IPS DF 4.7 (cell line): Measurements from ENCODE around the gene SPDL1.
A peak's percentile ranks its signal among the peaks of the same experiment; 100 is the strongest.

Experiments used
- DNase-seq: peaks from one replicate; pipeline ENCODE4 v3.0.0-alpha.2; 2013; ENCODE audit warnings: low spot score; ENCODE audit errors: extremely low read depth

The SPDL1 gene, protein sequence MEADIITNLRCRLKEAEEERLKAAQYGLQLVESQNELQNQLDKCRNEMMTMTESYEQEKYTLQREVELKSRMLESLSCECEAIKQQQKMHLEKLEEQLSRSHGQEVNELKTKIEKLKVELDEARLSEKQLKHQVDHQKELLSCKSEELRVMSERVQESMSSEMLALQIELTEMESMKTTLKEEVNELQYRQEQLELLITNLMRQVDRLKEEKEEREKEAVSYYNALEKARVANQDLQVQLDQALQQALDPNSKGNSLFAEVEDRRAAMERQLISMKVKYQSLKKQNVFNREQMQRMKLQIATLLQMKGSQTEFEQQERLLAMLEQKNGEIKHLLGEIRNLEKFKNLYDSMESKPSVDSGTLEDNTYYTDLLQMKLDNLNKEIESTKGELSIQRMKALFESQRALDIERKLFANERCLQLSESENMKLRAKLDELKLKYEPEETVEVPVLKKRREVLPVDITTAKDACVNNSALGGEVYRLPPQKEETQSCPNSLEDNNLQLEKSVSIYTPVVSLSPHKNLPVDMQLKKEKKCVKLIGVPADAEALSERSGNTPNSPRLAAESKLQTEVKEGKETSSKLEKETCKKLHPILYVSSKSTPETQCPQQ

DNA sequence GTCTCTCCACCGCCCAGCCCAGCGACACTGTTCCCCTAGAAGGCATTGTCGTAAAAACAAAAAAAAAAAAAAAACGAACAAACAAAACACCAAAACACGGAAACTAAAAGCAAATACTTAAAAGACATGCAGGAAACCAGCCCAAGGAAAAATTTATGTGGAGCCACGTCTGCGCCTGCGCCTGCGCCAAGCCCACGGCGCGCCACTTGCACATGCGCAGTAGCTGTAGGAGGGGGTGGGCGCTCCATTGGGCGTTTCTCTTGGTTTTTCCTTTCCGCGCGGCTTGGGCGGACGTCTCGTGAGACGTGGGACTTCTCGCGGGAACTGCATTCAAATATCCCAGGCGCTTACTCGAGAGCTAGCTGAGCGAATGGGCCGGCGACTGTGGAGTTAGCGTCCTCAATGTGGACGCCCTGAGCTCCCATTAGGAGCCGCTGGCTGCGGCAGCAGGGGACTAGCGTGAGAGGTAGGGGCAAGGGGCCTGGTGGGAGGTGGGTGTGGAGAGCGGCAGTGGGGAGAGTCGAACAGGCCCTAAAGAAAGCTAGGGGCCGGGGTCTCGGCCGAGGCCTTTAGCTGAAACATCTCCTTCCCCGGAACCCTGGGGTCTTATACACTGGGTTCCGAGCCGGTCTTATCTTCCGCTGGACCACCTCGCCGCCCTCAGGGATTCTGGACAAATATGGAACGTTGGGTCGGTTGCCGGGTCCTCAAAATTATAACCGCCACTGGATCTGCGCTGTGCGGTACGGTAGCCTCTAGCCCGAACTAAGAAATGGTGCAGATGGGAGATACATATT lies at the start of gene SPDL1:
TSS of gene SPDL1 (plus strand) at position 350 of the 797 bp plus-strand sequence. CDS start 4,644 bp downstream, outside the sequence.
- DNase-seq = peak; percentile 69

- no peak for DNase-seq
These were observed 49.2 kb upstream of the SPDL1 start for GRCh38 chr5:169534311-169534880.

DNA sequence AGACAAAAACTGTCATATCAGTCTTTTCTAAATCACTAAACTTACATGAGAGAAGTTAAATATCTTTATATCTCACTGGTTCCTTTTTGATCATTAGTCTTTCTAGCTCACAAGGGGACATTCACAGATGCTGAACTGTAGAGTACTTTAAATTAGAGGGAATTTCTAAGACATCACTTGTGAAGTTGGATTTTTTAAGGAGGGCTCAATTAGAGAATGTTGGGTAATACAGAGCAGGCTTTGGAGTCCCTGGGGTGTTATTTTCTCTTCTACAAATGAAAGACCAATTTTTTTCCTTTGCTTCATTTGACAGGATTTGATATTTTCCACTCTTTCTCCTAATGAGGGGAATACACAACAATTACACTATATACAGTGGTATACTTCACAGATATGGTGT lies 48.6 kb upstream of the SPDL1 start:
- DNase-seq = no peak

GRCh38 chr5:169538944-169539343 lies 44.6 kb upstream of the SPDL1 start:
- no peak for DNase-seq

- no peak for DNase-seq
These were observed 40.8 kb upstream of the SPDL1 start for GRCh38 chr5:169542811-169543210.

GRCh38 chr5:169544264-169544950 lies 39.2 kb upstream of the SPDL1 start:
- DNase-seq = no peak

DNA sequence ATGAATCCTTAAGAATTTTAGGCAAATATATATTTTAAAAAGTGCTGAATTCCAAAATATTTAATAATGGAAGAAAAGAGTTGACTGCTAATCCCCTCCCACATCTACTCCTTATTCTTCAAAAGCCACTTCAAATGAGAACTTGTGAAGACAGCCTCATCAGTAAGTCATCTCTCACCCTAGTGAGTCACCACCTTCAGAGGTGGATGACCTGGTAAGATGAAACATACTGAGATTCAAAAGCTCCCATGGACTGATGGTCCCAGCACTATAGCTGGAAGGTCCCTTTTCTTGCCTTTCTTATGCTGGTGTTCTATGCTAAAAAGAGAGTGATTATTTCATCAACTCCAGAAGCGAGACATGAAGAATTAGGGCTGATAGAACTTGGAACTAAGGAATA lies 37.8 kb upstream of the SPDL1 start:
- no peak for DNase-seq

GRCh38 chr5:169546346-169546745 lies 37.2 kb upstream of the SPDL1 start:
- no peak for DNase-seq

DNA sequence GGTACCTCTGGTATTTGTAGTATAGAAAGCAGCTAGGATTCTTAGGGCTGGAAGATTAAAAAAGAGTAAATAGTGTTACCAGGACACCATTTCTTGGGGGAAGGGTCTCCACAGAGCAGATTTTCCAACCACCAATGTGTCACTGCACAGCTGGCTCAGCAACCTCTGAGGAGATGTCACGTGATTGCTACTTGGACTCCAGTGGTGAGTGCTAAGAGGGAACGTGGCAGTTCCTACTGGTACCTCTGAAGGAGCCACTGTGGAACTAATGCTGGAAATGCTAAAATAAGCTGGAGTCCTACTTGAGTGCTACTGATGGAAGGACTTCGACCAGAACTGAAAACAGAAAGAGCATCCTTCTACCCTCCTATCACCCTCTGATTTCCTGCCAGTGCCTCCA lies 36.1 kb upstream of the SPDL1 start:
- DNase-seq = no peak

GRCh38 chr5:169548315-169548714 lies 35.3 kb upstream of the SPDL1 start:
- DNase-seq = no peak

GRCh38 chr5:169549453-169550100 lies 34.0 kb upstream of the SPDL1 start:
- DNase-seq = no peak

GRCh38 chr5:169550227-169550626 lies 33.3 kb upstream of the SPDL1 start:
- no peak for DNase-seq

- no peak for DNase-seq
These were observed 32.4 kb upstream of the SPDL1 start for GRCh38 chr5:169551146-169551545.

DNA sequence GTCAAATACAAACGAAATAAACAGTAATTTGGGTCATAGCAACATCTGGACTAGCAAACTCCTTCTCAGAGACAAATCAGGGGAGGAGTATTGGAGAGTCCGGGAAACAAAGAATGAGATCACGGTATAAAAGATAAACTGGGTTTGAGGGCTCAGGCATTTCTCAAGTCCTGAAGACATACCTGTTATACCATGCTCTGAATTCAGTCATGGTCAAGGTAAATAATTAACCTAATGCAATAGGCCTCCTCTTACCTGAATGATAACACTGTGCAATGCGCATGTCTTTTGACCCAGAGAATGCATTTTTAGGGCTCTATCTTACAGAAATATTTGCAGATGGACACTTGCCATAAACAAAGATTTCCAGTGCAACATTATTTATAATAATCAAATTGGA lies 31.9 kb upstream of the SPDL1 start:
- DNase-seq = no peak

- DNase-seq = no peak
These were observed 29.3 kb upstream of the SPDL1 start for GRCh38 chr5:169554251-169554650.

DNA sequence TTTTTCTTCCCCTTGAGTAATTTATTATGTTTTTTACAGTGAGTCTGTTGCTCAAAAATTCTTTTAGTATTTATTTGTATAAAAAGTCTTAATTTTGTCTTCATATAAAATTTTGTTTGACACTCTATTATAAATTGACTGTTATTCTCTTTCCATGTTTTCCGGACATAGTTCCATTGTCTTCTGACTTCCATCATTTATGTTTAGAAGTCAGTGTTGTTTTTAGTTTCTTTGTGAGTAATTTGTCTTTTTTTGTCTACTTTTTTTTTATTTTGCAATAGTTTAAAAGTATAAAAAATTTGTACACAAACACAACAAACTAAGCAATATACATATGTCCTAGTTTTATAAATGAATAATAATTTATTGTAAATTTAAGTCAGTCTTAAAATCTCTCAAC lies 25.7 kb upstream of the SPDL1 start:
- no peak for DNase-seq

DNA sequence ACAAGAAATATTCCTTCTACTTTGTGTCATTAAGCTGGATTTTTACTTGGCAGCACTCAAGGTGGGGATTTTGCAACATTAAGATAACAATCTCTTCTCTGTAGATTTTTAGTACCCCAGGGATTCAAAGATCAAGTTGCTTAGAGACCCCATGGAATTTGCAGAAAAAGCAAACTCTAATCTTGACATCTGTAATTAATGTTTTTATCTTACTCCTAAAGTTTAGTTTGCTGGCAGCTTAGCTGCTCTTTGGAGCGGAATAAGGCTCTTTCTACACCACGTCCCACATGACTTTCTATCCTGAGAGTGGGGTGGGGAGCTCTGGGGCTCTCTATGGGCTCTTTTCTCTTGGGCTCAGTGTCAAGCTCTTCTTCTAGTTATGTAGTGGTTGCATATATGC lies 21.7 kb upstream of the SPDL1 start:
- no peak for DNase-seq

GRCh38 chr5:169563369-169563768 lies 20.2 kb upstream of the SPDL1 start:
- DNase-seq = no peak

DNA sequence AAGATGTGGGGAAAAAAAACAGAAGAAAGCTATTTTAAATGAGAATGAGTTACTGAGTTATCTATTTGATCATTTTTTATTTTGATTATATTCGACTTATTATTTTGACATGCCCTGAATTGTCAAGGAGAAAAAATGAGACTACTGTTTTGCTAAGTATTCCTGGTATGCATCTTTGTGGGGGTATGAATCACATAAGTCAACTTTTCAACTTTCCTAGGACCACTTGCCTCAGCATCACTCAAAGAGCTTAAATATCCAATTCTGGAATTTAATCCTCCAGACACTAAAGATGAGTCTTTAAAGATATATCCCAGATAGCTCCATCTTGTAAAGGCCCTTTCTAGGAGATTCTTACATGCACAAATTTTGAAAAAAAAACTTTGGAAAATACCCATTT lies 17.4 kb upstream of the SPDL1 start:
- no peak for DNase-seq

DNA sequence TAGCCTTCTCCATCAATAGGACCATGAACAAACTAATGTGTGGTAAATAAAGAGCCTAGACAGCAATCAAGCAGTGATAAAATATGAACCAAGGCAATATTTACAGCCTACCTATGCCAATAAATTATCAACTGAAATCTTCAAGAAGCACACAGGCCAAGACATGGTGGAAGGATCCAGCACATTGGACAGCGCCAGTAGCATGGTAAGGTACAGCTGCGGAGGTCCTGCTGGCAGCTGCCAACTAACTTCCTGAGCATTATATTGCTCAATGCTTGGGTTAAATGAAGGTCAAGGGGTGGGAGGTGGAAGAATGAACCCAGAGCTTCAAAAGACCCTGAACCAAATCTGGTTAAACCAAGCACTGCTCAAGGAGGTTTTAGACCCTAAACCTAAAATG lies 16.5 kb upstream of the SPDL1 start:
- DNase-seq = no peak

DNA sequence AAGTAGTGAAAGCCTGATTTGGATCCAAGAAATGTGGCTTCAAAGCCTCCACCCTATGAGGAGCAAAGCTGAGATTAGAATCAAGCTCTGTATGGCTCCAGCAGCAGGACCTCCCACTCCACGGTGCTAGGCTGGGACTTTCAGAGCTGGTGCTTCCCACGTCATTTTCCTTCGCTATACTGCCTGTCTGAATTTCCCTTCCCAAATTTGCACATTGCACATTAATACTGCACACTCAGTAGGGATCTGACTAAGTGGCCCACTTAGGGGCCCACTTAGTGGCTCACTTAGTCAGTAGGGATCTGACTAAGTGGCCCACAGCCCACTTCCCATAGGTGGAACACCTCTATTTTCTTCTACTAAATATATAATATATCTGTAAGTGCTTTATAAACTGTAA lies 14.1 kb upstream of the SPDL1 start:
- no peak for DNase-seq
